T-helper 17 cell (primary cell): ENCODE measurements around the gene PRDM16. TPM values are rescaled to one million over a fixed set of nuclear protein-coding genes. Genes with fewer than 3 reads are reported as not detected.

ENCODE experiments used
- ATAC-seq: fragments of 150-1000 bp; cut with Tn5 transposase; 2 replicates; pipeline ENCODE4 v1.10.0; 2021; ENCODE audit warnings: mild to moderate bottlenecking, moderate library complexity
- DNase-seq, 3 donors: peaks; one replicate each; pipeline versions ENCODE4 v3.0.0 to v3.0.0-alpha.2; 2020 to 2021
- H3K9me3 ChIP-seq: one replicate; pipeline ENCODE4 v1.7.0; 2013; ENCODE audit warnings: low read length, mild to moderate bottlenecking; ENCODE audit not compliant: control insufficient read depth, poor library complexity, severe bottlenecking
- H3K27ac Mint-ChIP-seq: one replicate; pipeline ENCODE4 v1.8.0; 2022; ENCODE audit warnings: mild to moderate bottlenecking, moderate library complexity, mixed read lengths
- H3K27me3 Mint-ChIP-seq: one replicate; pipeline ENCODE4 v1.8.0; 2022; ENCODE audit warnings: mixed read lengths
- H3K36me3 Mint-ChIP-seq: one replicate; pipeline ENCODE4 v1.8.0; 2022; ENCODE audit warnings: low read depth, mixed read lengths
- H3K4me1 Mint-ChIP-seq: one replicate; pipeline ENCODE4 v1.8.0; 2022; ENCODE audit warnings: mild to moderate bottlenecking, mixed read lengths
- H3K4me3 Mint-ChIP-seq: one replicate; pipeline ENCODE4 v1.8.0; 2022; ENCODE audit warnings: mild to moderate bottlenecking, moderate library complexity, mixed read lengths
- total RNA-seq, 4 donors: library from RNA in 2 of 4; stranded (reverse) in 2 of 4; gene quantifications; one replicate each; pipeline ENCODE4 v1.2.3 and lab custom pipeline; 2022 to 2026

PRDM16 gene
- total RNA-seq, 2 donors from 2014 or later, result not detected

DNA sequence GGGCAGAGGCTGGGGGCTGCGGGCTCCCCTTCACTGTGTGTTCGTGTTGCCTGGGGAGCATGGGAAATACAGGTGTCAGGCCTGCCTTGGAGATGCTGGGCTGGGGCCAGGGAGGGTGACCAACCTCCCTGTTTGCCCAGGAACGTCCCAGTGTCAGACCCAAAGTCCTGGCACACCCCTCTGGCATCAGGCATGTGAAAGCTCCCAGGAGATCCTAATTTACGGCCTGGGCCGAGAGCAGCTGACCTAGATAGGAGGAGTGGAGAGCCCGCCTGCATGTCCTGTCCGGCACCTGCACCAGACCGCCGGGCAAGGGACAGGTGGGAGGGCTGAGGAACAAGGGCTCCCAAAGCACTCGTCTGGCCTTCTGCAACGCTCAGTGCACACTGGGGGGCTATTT lies 124.8 kb downstream of the PRDM16 start:
- Mint-ChIP-seq H3K27ac (no peak overlapping the region), H3K4me1 (no peaks in the 10 kb centered on the region), H3K36me3 (no peaks in the 10 kb centered on the region), H3K4me3 (no peak overlapping the region), H3K27me3 (peaks cover 33% of the 10 kb centered on the region)
- ATAC-seq (no peak), DNase-seq (no peak)
- H3K9me3 ChIP-seq, result no peaks in the 10 kb centered on the region

DNA sequence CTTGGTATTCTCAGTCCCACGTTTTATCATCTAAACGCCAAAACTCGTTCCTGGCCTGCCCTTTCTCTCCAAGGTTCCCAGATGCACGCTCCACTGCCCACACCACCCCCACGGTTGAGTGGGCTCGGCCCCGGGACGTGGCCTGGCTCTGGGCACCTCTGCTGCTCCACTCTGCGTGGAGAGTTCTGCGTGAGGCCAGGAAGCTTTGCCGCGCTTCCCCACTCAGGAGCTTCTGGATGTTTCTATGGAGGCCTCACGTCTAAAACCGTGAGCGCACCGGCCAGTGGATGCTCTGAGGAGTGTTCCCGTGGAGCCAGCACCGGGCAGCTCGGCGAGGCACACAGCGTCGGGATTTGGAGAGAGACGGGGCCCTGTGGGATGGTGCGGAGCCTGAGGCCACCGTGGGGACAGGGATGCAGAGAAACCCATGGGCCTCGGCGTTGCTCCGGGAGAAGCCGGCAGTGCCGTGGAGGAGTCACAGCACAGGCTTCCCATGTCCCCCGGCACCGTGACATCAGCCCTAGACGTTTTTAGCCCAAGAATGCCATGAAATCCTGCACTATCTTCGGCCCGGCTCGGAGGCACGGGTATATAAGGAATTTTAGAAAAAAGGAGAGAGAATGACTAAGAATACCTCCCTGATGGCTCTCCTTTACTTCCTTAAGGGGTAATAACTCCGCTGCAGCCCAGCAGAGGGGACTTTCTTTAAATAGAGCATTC lies 125.9 kb downstream of the PRDM16 start:
- no peaks in the 10 kb centered on the region for H3K36me3 Mint-ChIP-seq
- H3K4me3 Mint-ChIP-seq, result no peak overlapping the region
- no peak overlapping the region for H3K27ac Mint-ChIP-seq
- ATAC-seq (no peak), DNase-seq (no peak)
- H3K4me1 Mint-ChIP-seq, result no peaks in the 10 kb centered on the region
- H3K27me3 Mint-ChIP-seq, result peaks cover 25% of the 10 kb centered on the region
- H3K9me3 ChIP-seq, result no peaks in the 10 kb centered on the region

DNA sequence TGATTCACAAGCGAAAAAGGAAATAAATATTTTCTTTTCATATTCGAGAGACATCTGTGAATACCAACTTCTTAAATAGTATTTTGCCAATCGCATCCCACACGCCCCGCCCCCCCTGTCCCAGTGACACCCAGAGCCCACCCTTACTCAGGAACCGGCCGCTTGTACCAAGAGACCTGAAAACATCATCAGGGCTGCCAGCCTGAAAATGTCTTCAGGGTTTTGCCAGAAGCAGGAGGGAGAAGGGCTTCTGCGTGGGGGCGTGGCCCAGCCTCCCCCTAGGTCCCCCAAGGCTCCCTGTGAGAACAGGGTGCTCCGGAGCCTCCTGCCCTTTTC lies 126.4 kb downstream of the PRDM16 start:
- H3K9me3 ChIP-seq, result no peaks in the 10 kb centered on the region
- ATAC-seq (no peak), DNase-seq (no peak)
- H3K4me1 Mint-ChIP-seq, result no peaks in the 10 kb centered on the region
- H3K27ac Mint-ChIP-seq, result no peak overlapping the region
- no peaks in the 10 kb centered on the region for H3K36me3 Mint-ChIP-seq
- no peak overlapping the region for H3K4me3 Mint-ChIP-seq
- peaks cover 23% of the 10 kb centered on the region for H3K27me3 Mint-ChIP-seq

DNA sequence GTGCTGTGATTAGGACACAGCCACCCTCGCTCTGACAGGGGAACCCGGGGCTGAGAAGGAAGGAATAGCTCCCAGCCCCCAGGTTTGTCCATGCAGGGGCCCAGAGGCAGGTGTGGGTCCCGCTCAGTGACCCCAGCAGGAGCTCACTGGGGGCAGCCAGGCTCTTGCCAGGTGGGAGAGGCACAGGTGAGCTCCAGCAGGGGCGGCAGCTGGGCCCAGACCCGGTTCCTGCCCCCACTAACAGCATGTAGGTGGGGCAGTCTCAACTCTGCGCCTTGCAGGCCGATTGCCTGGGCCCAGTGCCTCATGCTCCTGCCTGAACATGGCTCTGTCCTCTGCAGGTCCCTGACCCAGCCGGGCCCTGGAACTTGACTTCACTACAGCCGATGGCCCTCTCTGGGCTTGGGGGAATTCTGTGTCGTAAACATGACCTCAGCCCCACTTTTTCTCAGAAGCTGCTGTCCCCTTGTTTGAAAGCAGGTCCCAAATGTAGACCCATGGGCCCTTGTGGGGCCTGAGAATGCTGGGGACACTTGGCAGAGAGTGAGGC lies 127.0 kb downstream of the PRDM16 start:
- no peak for ATAC-seq

DNA sequence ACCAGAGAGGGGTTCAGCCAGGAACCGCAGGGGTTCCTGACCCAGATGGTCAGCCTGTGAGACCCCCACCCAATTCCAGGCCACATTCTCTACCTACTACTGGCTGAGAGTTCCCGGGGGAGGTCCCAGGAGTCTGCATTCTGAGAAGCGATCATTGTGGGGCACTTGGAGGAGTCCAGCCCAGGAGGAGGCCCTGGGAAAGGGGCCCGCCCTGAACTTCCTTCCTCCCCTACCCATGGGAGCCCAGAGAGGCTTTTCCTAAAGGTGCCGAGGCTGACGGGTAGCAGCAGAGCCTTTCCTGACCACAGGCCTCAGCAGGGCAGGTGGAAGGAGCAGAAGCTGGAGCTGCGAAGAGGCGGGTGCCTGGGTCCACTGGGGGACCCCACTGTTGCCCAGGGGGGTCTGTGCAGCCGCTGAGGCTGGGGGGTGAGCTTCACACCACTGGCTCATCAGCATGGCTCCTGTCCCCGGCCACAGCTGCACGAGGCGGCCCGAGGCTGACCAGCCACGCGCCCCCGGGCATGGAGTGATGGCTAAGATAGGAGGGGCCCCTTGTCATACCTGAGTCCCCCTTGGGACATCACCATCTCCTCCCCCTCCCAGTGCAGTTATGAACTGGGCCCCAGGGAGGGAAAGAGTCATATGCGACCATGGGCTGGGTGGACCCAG lies 127.7 kb downstream of the PRDM16 start:
- no peak overlapping the region for H3K27ac Mint-ChIP-seq
- H3K4me3 Mint-ChIP-seq, result no peak overlapping the region
- ATAC-seq (no peak), DNase-seq (no peak)
- H3K36me3 Mint-ChIP-seq, result no peaks in the 10 kb centered on the region
- no peaks in the 10 kb centered on the region for H3K4me1 Mint-ChIP-seq
- no peaks in the 10 kb centered on the region for H3K9me3 ChIP-seq
- H3K27me3 Mint-ChIP-seq, result peaks cover 13% of the 10 kb centered on the region

More for the DNA sequence above, 127.0 kb downstream of the PRDM16 start:
- DNase-seq, result no peak
- Mint-ChIP-seq H3K36me3 (no peaks in the 10 kb centered on the region), H3K4me3 (no peak overlapping the region), H3K27me3 (peaks cover 17% of the 10 kb centered on the region), H3K27ac (no peak overlapping the region), H3K4me1 (no peaks in the 10 kb centered on the region)
- H3K9me3 ChIP-seq, result no peaks in the 10 kb centered on the region

DNA sequence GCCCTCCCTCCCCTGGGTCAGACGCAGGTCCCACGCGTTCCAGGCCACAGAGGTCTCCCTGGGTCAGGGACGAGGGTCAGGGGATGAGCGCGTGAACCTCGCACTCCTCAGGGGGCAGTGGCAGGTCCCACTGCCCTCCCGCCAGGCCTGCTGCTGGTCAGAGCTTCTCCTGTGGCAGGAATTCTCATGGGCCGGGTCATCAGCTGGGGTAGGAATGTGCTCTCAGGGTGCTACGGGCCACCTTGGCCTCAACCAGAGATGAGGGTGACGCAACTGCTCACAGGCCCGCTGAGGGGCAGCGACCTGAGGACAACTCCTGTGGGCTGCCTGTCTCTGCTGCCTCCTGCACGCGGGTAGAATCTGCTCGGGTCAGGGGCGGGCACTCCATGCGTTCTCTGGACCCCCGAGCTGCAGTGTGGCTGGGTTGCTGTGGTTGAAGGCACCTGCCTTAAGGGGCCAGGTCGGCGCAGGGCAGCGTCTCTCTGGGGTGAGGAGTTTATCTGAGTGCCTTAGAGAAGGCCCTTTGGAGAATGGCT lies 128.8 kb downstream of the PRDM16 start:
- no peak for DNase-seq
- H3K27me3 Mint-ChIP-seq, result peaks cover 13% of the 10 kb centered on the region
- H3K4me3 Mint-ChIP-seq, result no peak overlapping the region
- no peak overlapping the region for H3K27ac Mint-ChIP-seq
- H3K4me1 Mint-ChIP-seq, result no peaks in the 10 kb centered on the region
- H3K9me3 ChIP-seq, result no peaks in the 10 kb centered on the region
- no peak for ATAC-seq
- H3K36me3 Mint-ChIP-seq, result no peaks in the 10 kb centered on the region

DNA sequence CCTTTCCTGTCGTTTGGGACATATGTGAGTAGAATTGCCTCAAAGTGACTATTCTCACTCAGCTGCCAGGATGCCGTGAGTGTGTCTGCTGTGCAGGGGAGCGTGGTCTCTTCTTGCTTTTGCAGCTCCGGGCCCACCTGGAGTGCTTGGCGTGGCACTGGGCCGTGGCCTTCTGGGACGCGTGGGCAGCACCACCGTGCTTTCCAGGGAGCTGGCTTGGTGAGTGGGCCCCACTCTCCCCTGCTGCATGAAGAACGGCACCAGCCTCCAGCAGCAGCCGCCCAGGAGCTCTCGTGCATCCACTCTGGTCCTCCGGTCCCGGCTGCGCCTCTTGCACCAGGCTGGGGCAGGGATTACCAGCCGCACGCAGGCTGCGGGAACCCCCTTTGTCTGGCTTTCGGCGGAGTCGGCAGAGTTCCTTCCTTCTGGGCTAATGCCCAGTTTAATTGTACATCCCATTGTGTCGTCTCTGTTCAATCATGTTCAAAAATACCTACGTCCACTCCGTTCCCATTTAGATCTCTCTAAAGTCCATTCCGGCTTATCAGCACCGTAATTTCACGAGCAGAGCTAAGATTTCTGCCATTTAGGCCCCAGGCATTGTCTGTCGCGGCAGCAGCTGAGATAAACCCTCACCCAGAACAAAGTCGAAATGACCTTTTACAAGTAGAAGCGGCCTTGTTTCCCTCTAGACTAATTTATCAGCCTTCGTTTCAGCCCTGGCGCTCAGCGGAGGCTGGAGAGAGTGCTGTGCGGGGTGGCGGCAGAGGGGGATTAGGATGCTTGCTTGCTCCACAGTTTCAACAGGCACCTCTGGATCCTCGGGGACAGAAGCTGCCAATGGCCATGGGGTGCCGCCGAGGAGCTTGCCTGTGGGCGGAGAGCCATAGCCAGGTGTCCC lies 129.6 kb downstream of the PRDM16 start:
- H3K9me3 ChIP-seq, result no peaks in the 10 kb centered on the region
- DNase-seq, result no peak
- ATAC-seq, result no peak
- Mint-ChIP-seq H3K4me3 (no peak overlapping the region), H3K36me3 (no peaks in the 10 kb centered on the region), H3K27me3 (peaks cover 17% of the 10 kb centered on the region), H3K27ac (no peak overlapping the region), H3K4me1 (no peaks in the 10 kb centered on the region)

DNA sequence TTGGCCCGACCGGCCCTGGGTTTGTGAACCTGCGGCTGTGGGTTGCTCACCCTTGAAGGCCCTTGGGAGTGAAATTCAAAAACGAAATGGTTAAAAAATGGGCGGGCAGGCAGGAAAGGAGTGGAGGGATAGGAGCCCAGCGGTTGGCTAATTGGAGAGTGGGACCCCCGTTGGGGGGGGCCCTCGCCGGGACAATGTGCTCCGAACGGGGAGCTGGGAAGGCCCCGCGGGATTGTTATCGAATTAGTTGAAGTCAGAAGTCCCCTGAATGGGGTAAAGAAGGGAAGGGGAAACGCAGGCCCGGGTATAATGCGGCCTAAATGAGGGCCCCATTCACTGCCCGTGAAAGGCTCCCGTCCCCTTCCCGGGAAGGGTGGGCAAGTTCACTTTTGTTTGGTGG lies 135.7 kb downstream of the PRDM16 start:
- ATAC-seq (no peak), DNase-seq (no peak)
- peak overlapping the region; percentile 57 for H3K4me3 Mint-ChIP-seq
- H3K27me3 Mint-ChIP-seq, result peaks cover 17% of the 10 kb centered on the region
- no peaks in the 10 kb centered on the region for H3K9me3 ChIP-seq
- peaks cover 4% of the 10 kb centered on the region for H3K4me1 Mint-ChIP-seq
- H3K36me3 Mint-ChIP-seq, result no peaks in the 10 kb centered on the region
- H3K27ac Mint-ChIP-seq, result no peak overlapping the region

DNA sequence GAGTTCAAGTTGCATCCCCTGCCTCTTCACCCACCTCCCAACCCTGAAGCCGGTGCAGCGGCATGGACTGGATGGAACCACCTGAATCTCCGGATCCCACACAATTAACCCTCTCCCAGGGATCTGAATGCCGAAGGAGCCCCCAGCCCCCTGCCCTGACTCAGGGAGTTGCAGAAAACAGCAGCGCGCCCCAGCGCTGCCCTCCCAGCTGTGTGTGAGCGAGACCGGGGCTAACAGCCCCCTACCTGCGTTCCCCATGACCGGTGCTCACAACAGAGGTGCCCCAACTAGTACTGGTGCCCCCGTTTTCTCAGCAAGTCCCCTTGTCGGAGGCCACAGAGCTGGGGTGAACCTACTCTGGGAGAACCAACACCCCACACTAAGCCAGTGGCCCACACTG lies 136.8 kb downstream of the PRDM16 start:
- no peaks in the 10 kb centered on the region for H3K36me3 Mint-ChIP-seq
- H3K27ac Mint-ChIP-seq, result no peak overlapping the region
- peaks cover 4% of the 10 kb centered on the region for H3K4me1 Mint-ChIP-seq
- peaks cover 17% of the 10 kb centered on the region for H3K27me3 Mint-ChIP-seq
- H3K9me3 ChIP-seq, result no peaks in the 10 kb centered on the region
- no peak for ATAC-seq
- DNase-seq, result no peak
- no peak overlapping the region for H3K4me3 Mint-ChIP-seq

DNA sequence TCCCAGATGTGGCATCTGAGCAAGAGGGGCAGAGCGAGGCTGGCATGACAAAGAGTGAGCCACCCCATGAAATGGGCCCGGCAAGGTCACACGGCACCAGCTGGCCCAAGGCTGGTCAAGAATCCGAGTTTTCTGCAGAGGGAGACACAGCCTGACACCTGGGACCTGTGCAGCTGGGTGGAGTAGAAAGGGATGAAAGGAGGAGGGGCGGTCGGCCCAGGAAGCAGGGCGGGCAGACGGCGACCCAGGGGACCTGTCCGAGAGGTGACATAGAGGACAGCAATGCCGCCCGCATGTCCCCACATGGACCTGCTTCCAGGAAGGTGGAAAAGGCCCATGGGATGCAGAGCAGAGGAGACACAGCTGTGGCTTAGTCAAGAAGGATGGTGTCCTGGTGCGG lies 137.7 kb downstream of the PRDM16 start:
- H3K4me1 Mint-ChIP-seq, result peaks cover 4% of the 10 kb centered on the region

DNA sequence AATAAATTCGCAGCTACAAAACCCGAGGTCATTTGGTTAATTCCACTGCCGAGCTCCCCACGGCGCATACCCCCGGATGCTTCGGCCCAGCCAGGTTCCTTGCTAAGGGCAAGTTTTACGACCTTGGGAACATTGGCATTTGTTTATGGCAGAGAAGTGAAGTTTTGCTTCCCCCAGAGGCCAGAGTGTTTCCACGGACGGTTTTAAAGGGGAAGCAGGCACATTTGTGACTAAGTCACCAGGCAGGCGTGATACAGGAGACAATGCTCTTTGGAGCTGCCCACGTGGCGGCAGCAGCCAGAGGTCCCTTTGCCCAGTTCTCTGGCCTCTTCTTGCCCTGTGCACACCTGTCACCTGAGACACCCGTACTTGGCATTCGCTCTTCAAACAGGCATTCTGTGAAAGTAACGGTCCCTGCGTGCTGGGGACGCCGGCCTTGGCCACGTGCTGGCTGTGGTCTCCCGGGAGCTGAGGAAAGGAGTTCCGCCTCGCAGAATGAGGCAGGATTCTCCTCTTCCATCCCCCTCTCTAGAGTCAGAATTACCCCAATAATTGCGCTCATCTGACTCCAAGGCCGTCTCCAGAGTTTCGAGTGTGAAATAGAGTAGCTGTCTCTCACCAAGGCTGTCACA lies 138.3 kb downstream of the PRDM16 start:
- Mint-ChIP-seq H3K36me3 (no peaks in the 10 kb centered on the region), H3K4me1 (peaks cover 4% of the 10 kb centered on the region), H3K27me3 (peaks cover 17% of the 10 kb centered on the region), H3K27ac (no peak overlapping the region), H3K4me3 (no peak overlapping the region)
- no peak for DNase-seq
- no peak for ATAC-seq
- no peaks in the 10 kb centered on the region for H3K9me3 ChIP-seq

More for the DNA sequence above, 137.7 kb downstream of the PRDM16 start:
- no peak overlapping the region for H3K4me3 Mint-ChIP-seq
- peaks cover 17% of the 10 kb centered on the region for H3K27me3 Mint-ChIP-seq
- no peak for DNase-seq
- H3K27ac Mint-ChIP-seq, result no peak overlapping the region
- no peak for ATAC-seq
- no peaks in the 10 kb centered on the region for H3K9me3 ChIP-seq
- no peaks in the 10 kb centered on the region for H3K36me3 Mint-ChIP-seq

DNA sequence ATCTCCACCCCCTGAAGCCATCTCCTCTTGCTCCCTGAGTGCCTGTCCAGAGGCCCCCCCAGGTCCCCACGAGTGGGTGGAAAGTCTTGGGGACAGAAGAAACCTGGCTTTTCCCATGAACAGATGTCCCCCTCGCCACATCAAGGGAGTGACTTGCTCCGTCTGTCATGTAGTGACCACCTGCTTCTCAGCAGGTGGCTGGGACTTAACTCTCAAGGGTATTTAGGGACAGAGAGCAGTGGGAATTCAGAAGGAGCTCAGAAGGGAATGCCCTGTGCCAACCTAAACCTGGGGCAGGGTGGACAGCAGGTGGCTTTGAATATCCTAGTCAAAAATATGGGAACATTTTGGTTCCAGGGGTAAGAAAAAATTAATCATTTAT lies 139.8 kb downstream of the PRDM16 start:
- Mint-ChIP-seq H3K4me1 (peaks cover 4% of the 10 kb centered on the region), H3K27ac (no peak overlapping the region), H3K36me3 (no peaks in the 10 kb centered on the region), H3K27me3 (peaks cover 10% of the 10 kb centered on the region), H3K4me3 (no peak overlapping the region)
- DNase-seq (no peak), ATAC-seq (no peak)
- H3K9me3 ChIP-seq, result no peaks in the 10 kb centered on the region

DNA sequence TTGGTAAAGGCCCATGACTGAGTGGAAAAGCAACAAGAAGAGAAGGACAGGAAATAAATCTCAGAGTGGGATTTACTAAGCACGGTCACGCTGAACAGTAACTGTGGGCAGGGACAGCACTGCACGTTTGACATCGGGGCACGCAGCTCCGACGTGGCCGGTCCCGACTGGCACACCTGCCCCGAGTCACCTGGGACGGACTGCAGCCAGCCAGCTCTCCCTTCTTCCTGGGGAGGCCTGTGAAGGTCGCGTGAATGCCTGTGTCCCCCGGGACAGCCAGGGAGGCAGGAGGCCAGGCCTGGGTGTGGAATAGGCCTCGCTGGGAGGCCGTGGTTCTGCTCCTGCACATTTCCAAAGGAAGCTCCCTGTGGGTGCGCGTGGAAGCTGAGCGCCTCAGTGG lies 140.2 kb downstream of the PRDM16 start:
- H3K4me3 Mint-ChIP-seq, result no peak overlapping the region
- peaks cover 4% of the 10 kb centered on the region for H3K4me1 Mint-ChIP-seq
- no peak for DNase-seq
- no peak overlapping the region for H3K27ac Mint-ChIP-seq
- no peaks in the 10 kb centered on the region for H3K9me3 ChIP-seq
- no peak for ATAC-seq
- no peaks in the 10 kb centered on the region for H3K36me3 Mint-ChIP-seq
- H3K27me3 Mint-ChIP-seq, result peaks cover 6% of the 10 kb centered on the region
